GM20000 (cell line): ENCODE results near the gene KCND3.

Source experiments
- DNase-seq: peaks from one replicate; pipeline ENCODE4 v3.0.0; 2012; ENCODE audit warnings: low spot score
- TF ChIP-seq, protein P1 (sequence below): IDR thresholded peaks from 2 replicates; pipeline ENCODE4 v1.5.1; 2012; ENCODE audit warnings: mild to moderate bottlenecking, control low read depth; ENCODE audit errors: extremely low read depth, missing control alignments

Gene KCND3

GRCh38 chr1:111738436-111739193, 250.9 kb downstream of the KCND3 start:
- peak; percentile 75 for DNase-seq
- TF ChIP-seq, protein P1, sequence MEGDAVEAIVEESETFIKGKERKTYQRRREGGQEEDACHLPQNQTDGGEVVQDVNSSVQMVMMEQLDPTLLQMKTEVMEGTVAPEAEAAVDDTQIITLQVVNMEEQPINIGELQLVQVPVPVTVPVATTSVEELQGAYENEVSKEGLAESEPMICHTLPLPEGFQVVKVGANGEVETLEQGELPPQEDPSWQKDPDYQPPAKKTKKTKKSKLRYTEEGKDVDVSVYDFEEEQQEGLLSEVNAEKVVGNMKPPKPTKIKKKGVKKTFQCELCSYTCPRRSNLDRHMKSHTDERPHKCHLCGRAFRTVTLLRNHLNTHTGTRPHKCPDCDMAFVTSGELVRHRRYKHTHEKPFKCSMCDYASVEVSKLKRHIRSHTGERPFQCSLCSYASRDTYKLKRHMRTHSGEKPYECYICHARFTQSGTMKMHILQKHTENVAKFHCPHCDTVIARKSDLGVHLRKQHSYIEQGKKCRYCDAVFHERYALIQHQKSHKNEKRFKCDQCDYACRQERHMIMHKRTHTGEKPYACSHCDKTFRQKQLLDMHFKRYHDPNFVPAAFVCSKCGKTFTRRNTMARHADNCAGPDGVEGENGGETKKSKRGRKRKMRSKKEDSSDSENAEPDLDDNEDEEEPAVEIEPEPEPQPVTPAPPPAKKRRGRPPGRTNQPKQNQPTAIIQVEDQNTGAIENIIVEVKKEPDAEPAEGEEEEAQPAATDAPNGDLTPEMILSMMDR: no peak

- TF ChIP-seq, protein P1: no peak
- DNase-seq: no peak
Measured at GRCh38 chr1:111738133-111738435, 251.4 kb downstream of the KCND3 start.

- TF ChIP-seq, protein P1: no peak
- no peak for DNase-seq
Measured at GRCh38 chr1:111737216-111738132, 252.0 kb downstream of the KCND3 start.

GRCh38 chr1:111736548-111737215, 252.8 kb downstream of the KCND3 start:
- TF ChIP-seq, protein P1: no peak
- DNase-seq: no peak

DNA sequence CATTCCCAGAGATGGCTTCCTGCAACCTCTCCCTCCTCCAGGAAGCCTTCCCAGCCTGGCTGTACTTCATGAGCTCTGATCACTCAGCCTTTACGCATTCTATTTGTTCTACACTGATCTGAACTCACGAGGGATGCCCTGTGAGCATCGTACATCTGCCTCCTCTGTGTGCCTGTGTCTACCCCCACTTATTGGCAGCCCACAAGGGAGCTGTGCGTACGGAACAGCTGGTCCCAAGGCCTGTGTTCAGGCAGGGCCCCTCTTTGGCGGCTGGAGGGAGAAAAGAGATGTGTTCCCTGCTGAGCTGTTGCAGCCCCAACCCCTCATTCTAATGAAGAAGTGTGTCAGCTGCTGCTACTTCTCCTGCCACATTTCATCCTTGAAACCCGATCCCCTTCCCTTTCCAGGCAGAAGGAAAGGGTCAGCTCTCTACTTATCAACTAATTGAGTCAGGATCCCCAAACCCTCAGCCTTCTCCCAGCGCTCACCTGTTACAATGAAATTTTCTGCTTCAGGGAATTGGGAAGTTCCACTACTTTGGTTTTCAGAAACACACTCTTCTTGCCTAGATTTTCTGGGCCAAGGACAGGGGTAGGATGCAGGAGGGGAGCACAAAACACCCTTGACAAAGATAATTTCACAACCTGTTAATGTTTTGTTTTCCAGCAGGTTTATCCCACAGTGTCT, 253.5 kb downstream of the KCND3 start:
- no peak for DNase-seq
- TF ChIP-seq, protein P1: no peak

DNA sequence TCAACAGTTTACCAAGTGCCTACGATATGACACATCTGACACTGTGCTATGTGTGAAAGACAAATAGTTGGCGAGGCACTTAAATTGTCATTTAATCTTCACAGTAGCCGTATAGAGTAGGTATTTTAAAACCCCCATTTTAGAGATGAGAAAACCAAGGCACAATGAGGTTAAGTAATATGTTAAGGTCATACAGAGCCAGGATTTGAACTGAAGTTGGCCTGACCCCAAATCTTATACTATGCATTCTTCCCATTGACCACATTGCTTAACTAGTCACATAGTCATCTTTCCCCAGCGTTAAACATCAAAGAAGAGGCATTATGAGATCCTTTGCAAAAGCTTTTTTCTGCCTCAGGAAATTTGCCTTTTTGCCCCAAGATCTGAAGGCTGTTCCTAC, 254.1 kb downstream of the KCND3 start:
- no peak for DNase-seq
- TF ChIP-seq, protein P1: no peak

GRCh38 chr1:111734856-111735255, 254.6 kb downstream of the KCND3 start:
- DNase-seq: no peak
- TF ChIP-seq, protein P1: no peak
